Keratinocyte (primary cell): ENCODE results near the gene KRTAP24-1. TPM values are rescaled to one million over a fixed set of nuclear protein-coding genes. Genes with fewer than 3 reads are reported as not detected.

Experiments
- DNase-seq: peaks from one replicate; pipeline ENCODE4 v3.0.0-alpha.2; 2011; ENCODE audit warnings: low read depth, missing footprints, low spot score
- FAIRE-seq: peaks from 2 replicates; lab custom pipeline; 2011; peaks lifted over from hg19 to GRCh38; lab: Jason Lieb, UNC
- H2AFZ ChIP-seq: 2 replicates; pipeline ENCODE4 v1.6.0; 2012; ENCODE audit warnings: low read length, control low read depth, inconsistent platforms; ENCODE audit not compliant: control insufficient read depth
- H3K27ac ChIP-seq: 2 replicates; pipeline ENCODE4 v1.5.1; 2011; ENCODE audit warnings: low read length; ENCODE audit not compliant: control insufficient read depth, insufficient read depth
- H3K27me3 ChIP-seq: 3 replicates; pipeline ENCODE4 v1.6.0; 2011; ENCODE audit warnings: low read length; ENCODE audit not compliant: control insufficient read depth, insufficient read depth; ENCODE audit errors: extremely low read depth
- H3K36me3 ChIP-seq, 2 experiments: 2 replicates in 1 of 2; 3 replicates in 1 of 2; pipeline ENCODE4 v1.5.1; 2011; ENCODE audit warnings: low read length in 2 of 2, mild to moderate bottlenecking in 1 of 2; ENCODE audit not compliant: control insufficient read depth in 2 of 2, insufficient read depth in 2 of 2; ENCODE audit errors: extremely low read depth in 1 of 2
- H3K4me1 ChIP-seq: 3 replicates; pipeline ENCODE4 v1.5.1; 2011; ENCODE audit warnings: low read length; ENCODE audit not compliant: control insufficient read depth, insufficient read depth; ENCODE audit errors: extremely low read depth
- H3K4me2 ChIP-seq: 3 replicates; pipeline ENCODE4 v1.6.0; 2011; ENCODE audit warnings: low read depth, low read length; ENCODE audit not compliant: control insufficient read depth, insufficient read depth; ENCODE audit errors: extremely low read depth
- H3K4me3 ChIP-seq, 3 experiments: fragments of 200-600 bp in 1 of 3; sonication (generic) in 1 of 3; 2 replicates in 2 of 3; 3 replicates in 1 of 3; pipeline ENCODE4 v1.5.1; 2011 to 2016; ENCODE audit warnings: low read length in 3 of 3, mild to moderate bottlenecking in 3 of 3, control low read depth in 2 of 3, inconsistent platforms in 1 of 3, low read depth in 1 of 3, mixed read lengths in 1 of 3, mixed run types in 1 of 3, moderate library complexity in 1 of 3; ENCODE audit not compliant: control insufficient read depth in 2 of 3, insufficient read depth in 2 of 3; ENCODE audit errors: extremely low read depth in 1 of 3
- H3K79me2 ChIP-seq: 2 replicates; pipeline ENCODE4 v1.6.0; 2012; ENCODE audit warnings: low read length; ENCODE audit not compliant: control insufficient read depth, insufficient read depth
- H3K9ac ChIP-seq: 3 replicates; pipeline ENCODE4 v1.6.0; 2011; ENCODE audit warnings: low read length; ENCODE audit not compliant: control insufficient read depth, insufficient read depth; ENCODE audit errors: extremely low read depth
- H3K9me1 ChIP-seq: 3 replicates; pipeline ENCODE4 v1.6.0; 2011; ENCODE audit warnings: low read length; ENCODE audit not compliant: control insufficient read depth, insufficient read depth; ENCODE audit errors: extremely low read depth
- H3K9me3 ChIP-seq: 2 replicates; pipeline ENCODE4 v1.5.1; 2012; ENCODE audit warnings: low read depth, low read length; ENCODE audit not compliant: control insufficient read depth
- H4K20me1 ChIP-seq: 3 replicates; pipeline ENCODE4 v1.6.0; 2011; ENCODE audit warnings: low read length; ENCODE audit not compliant: control insufficient read depth, insufficient read depth; ENCODE audit errors: extremely low read depth
- EZH2 ChIP-seq: IDR thresholded peaks from one replicate; pipeline ENCODE4 v1.6.1; 2012; ENCODE audit warnings: inconsistent platforms, mild to moderate bottlenecking, low read length, moderate library complexity
- dilution Hi-C: fragments of 300-500 bp; cut with MboI; formaldehyde crosslinking; loops from one replicate; pipeline ENCODE4 v1.7.0; 2020; ENCODE audit warnings: low sequenced_read_pairs; ENCODE audit not compliant: extremely low pct_ligation_motif_present
- polyA plus RNA-seq, 5 experiments: library from polyadenylated mRNA; depleted of rRNA in 3 of 5; stranded (reverse) in 3 of 5; stranded (forward) in 1 of 5; unstranded in 1 of 5; fragments of >200 nt; gene quantifications; 1 replicate in 1 of 5; 2 replicates in 3 of 5; 3 replicates in 1 of 5; pipeline versions ENCODE4 v1.2.1 to v1.2.3, GENCODE V29; 2011 to 2012; ENCODE audit warnings: missing spikeins in 2 of 5, low read depth in 1 of 5, low replicate concordance in 1 of 5
- TF ChIP-seq, protein P1 (sequence below), 3 experiments: IDR thresholded peaks in 1 of 3; conservative IDR thresholded peaks in 1 of 3; optimal IDR thresholded peaks in 1 of 3; 2 replicates in 2 of 3; 3 replicates in 1 of 3; pipeline versions ENCODE3 to v1.5.1; 2011; ENCODE audit warnings: low read length in 3 of 3, mild to moderate bottlenecking in 3 of 3, moderate library complexity in 2 of 3, control low read depth in 1 of 3, inconsistent platforms in 1 of 3; ENCODE audit not compliant: insufficient read depth in 2 of 3; ENCODE audit errors: extremely low read depth in 1 of 3

KRTAP24-1 gene
- polyA plus RNA-seq, 1 donor (not counting 4 experiments of a cell fraction or from before 2014, with no cell fraction given): not detected

- H3K9me3 ChIP-seq: no peaks in the 10 kb centered on the region
- H2AFZ ChIP-seq: no peak overlapping the region
- dilution Hi-C loops: no loop called here
- no peak overlapping the region for H3K4me3 ChIP-seq
- H3K36me3 ChIP-seq: no peaks in the 10 kb centered on the region
- H3K4me1 ChIP-seq: no peaks in the 10 kb centered on the region
- H3K4me2 ChIP-seq: no peak overlapping the region
- no peaks in the 10 kb centered on the region for H3K9me1 ChIP-seq
- no peaks in the 10 kb centered on the region for H3K79me2 ChIP-seq
- DNase-seq (no peak), FAIRE-seq (no peak)
- H3K27me3 ChIP-seq: no peaks in the 10 kb centered on the region
- no peak overlapping the region for H3K9ac ChIP-seq
- no peak for TF ChIP-seq EZH2
- TF ChIP-seq, protein P1, sequence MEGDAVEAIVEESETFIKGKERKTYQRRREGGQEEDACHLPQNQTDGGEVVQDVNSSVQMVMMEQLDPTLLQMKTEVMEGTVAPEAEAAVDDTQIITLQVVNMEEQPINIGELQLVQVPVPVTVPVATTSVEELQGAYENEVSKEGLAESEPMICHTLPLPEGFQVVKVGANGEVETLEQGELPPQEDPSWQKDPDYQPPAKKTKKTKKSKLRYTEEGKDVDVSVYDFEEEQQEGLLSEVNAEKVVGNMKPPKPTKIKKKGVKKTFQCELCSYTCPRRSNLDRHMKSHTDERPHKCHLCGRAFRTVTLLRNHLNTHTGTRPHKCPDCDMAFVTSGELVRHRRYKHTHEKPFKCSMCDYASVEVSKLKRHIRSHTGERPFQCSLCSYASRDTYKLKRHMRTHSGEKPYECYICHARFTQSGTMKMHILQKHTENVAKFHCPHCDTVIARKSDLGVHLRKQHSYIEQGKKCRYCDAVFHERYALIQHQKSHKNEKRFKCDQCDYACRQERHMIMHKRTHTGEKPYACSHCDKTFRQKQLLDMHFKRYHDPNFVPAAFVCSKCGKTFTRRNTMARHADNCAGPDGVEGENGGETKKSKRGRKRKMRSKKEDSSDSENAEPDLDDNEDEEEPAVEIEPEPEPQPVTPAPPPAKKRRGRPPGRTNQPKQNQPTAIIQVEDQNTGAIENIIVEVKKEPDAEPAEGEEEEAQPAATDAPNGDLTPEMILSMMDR (optimal IDR thresholded peaks at IDR 0.05 in 1 of 3, IDR thresholded peaks at IDR 0.05 in 1 of 3, conservative IDR thresholded peaks at IDR 0.05 in 1 of 3; ENCODE audit: extremely low read depth in 1 of 3, insufficient read depth in 2 of 3, low read length in 3 of 3): no peak
- no peaks in the 10 kb centered on the region for H4K20me1 ChIP-seq
- no peak overlapping the region for H3K27ac ChIP-seq
Observed at GRCh38 chr21:30305136-30305535, 22.4 kb upstream of the KRTAP24-1 start.

DNA sequence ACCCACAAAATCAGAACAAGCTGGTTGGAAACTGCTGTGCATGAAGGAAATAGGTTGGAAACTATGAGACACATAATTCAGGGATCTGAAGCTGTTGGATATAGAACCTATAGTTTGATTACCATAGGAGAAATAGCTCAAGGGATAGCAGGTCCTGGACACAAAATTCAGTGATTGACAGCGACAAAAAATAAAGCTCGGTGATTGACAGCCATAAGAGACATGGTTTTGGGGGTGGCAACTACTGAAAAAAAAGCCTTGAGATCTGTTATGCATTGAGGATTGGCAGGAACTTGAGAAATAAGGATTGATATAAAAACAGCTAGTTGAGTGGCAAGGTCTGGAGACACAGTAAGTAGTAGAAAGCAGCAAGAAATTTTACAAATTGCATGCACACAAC, 6.5 kb upstream of the KRTAP24-1 start, which contains the start of gene KRTAP25-1:
TSS of gene KRTAP25-1 (minus strand) at position 300 of the 400 bp plus-strand sequence. CDS start at position 276, 24 bp downstream.
- dilution Hi-C loops: no loop called here
- TF ChIP-seq, protein P1 (optimal IDR thresholded peaks at IDR 0.05 in 1 of 3, IDR thresholded peaks at IDR 0.05 in 1 of 3, conservative IDR thresholded peaks at IDR 0.05 in 1 of 3; ENCODE audit: extremely low read depth in 1 of 3, insufficient read depth in 2 of 3, low read length in 3 of 3): no peak
- no peak for TF ChIP-seq EZH2
- no peaks in the 10 kb centered on the region for H3K27me3 ChIP-seq
- no peaks in the 10 kb centered on the region for H3K9me3 ChIP-seq
- no peaks in the 10 kb centered on the region for H3K4me1 ChIP-seq
- DNase-seq (no peak), FAIRE-seq (no peak)
- H3K4me2 ChIP-seq: no peak within 1 kb of the TSS
- H3K9me1 ChIP-seq: no peaks in the 10 kb centered on the region
- H3K79me2 ChIP-seq: no peaks in the 10 kb centered on the region
- H3K36me3 ChIP-seq: no peaks in the 10 kb centered on the region
- H2AFZ ChIP-seq: no peak within 1 kb of the TSS
- H3K9ac ChIP-seq: no peak within 1 kb of the TSS
- no peak within 1 kb of the TSS for H3K4me3 ChIP-seq
- H3K27ac ChIP-seq: no peak within 1 kb of the TSS
- H4K20me1 ChIP-seq: no peaks in the 10 kb centered on the region
